Rectal smooth muscle tissue (tissue), 1 donor: ENCODE measurements around the gene CPLX1.

Experiments
- H3K27ac ChIP-seq: one replicate; pipeline ENCODE4 v1.7.0; 2013; ENCODE audit warnings: low read depth, low read length, inconsistent platforms
- H3K27me3 ChIP-seq: one replicate; pipeline ENCODE4 v1.7.0; 2013; ENCODE audit warnings: low read length; ENCODE audit not compliant: control insufficient read depth, insufficient read depth
- H3K36me3 ChIP-seq: one replicate; pipeline ENCODE4 v1.7.0; 2013; ENCODE audit warnings: low read length; ENCODE audit not compliant: control insufficient read depth, insufficient read depth
- H3K4me1 ChIP-seq: one replicate; pipeline ENCODE4 v1.7.0; 2013; ENCODE audit warnings: low read length; ENCODE audit not compliant: control insufficient read depth, insufficient read depth
- H3K4me3 ChIP-seq: one replicate; pipeline ENCODE4 v1.7.0; 2013; ENCODE audit warnings: low read length
- H3K9ac ChIP-seq: one replicate; pipeline ENCODE4 v1.7.0; 2013; ENCODE audit warnings: low read length

Gene CPLX1

GRCh38 chr4:825971-826330 lies at the start of gene CPLX1:
Gene CPLX1, minus strand, starts transcription at chr4:826129. Its CDS starts 1,607 bp downstream, at chr4:824522.
- peaks cover 42% of the 10 kb centered on the region for H3K27me3 ChIP-seq
- H3K27ac ChIP-seq = no peak within 1 kb of the TSS
- no peak within 1 kb of the TSS for H3K9ac ChIP-seq
- H3K4me1 ChIP-seq = no peaks in the 10 kb centered on the region
- no peak within 1 kb of the TSS for H3K4me3 ChIP-seq
- H3K36me3 ChIP-seq = no peaks in the 10 kb centered on the region

DNA sequence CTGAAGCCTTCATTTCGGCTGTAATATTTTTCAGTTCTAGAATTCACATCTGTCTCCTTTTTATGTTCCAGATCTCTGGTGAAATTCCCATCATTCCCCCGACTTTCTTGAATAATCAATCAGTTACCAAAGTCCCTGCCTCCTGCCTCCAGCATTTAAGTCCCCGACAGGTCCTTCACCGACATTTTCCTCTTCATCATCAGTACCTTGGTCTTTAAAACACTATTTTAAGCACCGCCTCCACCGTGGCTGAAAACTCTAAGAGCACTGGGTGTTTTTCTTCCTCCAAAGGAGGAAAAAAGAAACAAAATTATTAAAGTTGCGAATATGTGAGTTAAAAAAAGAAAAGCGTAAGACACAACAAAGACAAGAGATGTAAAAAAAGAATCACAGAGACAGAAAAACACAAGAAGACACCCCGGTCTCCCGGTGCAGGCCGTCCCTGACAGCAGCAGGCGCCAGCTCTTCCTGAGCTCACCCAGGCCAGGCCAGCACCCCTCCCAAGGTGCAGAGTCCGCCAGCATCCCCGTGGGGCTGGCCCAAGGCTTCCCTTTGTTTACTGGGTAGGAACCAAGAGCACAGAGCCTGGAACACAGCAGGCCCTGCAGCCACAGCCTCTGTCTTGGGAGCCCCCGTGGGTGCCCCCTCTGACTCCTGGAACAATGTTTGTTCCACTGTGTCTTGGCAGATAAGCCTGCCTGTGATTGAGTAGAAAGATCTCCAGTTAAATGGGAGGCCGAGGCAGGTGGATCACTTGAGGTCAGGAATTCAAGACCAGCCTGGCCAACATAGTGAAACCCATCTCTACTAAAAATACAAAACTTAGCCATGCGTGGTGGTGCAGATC lies 49.3 kb upstream of the CPLX1 start:
- peaks cover 37% of the 10 kb centered on the region for H3K36me3 ChIP-seq
- H3K4me3 ChIP-seq = no peak overlapping the region
- no peak overlapping the region for H3K9ac ChIP-seq
- H3K4me1 ChIP-seq = no peaks in the 10 kb centered on the region
- H3K27me3 ChIP-seq = no peaks in the 10 kb centered on the region
- H3K27ac ChIP-seq = no peak overlapping the region

DNA sequence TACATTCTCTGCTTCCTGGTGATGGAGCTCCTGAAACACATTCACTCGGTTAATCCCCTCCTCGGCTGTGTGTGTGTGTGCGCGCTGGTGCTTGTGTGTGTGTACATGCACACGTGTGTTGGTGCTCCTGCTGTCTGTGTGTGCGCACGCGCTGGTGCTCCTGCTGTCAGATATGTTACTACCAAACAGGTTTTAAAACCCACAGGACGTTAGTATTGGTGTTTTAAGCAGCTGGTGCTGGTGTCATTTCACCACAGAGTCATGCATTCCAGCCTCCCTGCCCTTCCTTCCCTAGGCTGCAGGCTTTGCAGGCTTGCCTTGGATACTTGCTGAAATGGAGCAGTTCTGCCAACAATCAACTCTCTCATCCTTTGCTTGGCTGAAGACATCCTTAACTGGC lies 48.1 kb upstream of the CPLX1 start:
- H3K27ac ChIP-seq = no peak overlapping the region
- H3K36me3 ChIP-seq = peaks cover 38% of the 10 kb centered on the region
- H3K4me3 ChIP-seq = no peak overlapping the region
- H3K9ac ChIP-seq = no peak overlapping the region
- H3K4me1 ChIP-seq = no peaks in the 10 kb centered on the region
- no peaks in the 10 kb centered on the region for H3K27me3 ChIP-seq

- Histone ChIP-seq H3K36me3 (peaks cover 37% of the 10 kb centered on the region), H3K9ac (no peak overlapping the region), H3K4me3 (no peak overlapping the region), H3K27me3 (no peaks in the 10 kb centered on the region), H3K4me1 (no peaks in the 10 kb centered on the region), H3K27ac (no peak overlapping the region)
Measured at GRCh38 chr4:872241-872981, 46.5 kb upstream of the CPLX1 start.

GRCh38 chr4:871484-871883 lies 45.6 kb upstream of the CPLX1 start:
- peaks cover 37% of the 10 kb centered on the region for H3K36me3 ChIP-seq
- no peaks in the 10 kb centered on the region for H3K27me3 ChIP-seq
- no peaks in the 10 kb centered on the region for H3K4me1 ChIP-seq
- H3K27ac ChIP-seq = no peak overlapping the region
- no peak overlapping the region for H3K9ac ChIP-seq
- H3K4me3 ChIP-seq = no peak overlapping the region

DNA sequence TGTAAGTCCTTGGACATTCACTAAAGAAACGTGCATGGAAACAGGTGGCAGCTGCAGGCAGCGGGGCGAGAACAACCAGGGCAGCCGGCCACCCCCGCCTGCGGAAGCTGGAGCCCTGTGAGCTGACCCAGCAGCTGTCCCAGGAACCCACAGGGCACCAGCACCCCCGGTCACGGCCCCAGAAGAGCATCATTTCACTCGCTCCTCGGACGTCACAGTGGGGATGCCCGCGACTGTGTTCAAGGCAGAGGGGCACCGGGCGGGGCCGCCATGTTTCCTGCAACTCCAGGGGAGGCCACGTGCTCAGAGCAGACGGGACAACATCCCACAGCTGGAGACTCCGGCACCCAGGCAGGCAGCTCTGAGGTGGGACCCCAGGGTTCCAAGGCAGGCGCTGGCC lies 45.0 kb upstream of the CPLX1 start:
- no peaks in the 10 kb centered on the region for H3K27me3 ChIP-seq
- H3K36me3 ChIP-seq = peaks cover 40% of the 10 kb centered on the region
- no peak overlapping the region for H3K9ac ChIP-seq
- H3K4me1 ChIP-seq = no peaks in the 10 kb centered on the region
- H3K27ac ChIP-seq = no peak overlapping the region
- no peak overlapping the region for H3K4me3 ChIP-seq

GRCh38 chr4:869776-870175 lies 43.8 kb upstream of the CPLX1 start:
- Histone ChIP-seq H3K4me1 (no peaks in the 10 kb centered on the region), H3K27me3 (no peaks in the 10 kb centered on the region), H3K27ac (no peak overlapping the region), H3K36me3 (peaks cover 41% of the 10 kb centered on the region), H3K4me3 (no peak overlapping the region), H3K9ac (no peak overlapping the region)

DNA sequence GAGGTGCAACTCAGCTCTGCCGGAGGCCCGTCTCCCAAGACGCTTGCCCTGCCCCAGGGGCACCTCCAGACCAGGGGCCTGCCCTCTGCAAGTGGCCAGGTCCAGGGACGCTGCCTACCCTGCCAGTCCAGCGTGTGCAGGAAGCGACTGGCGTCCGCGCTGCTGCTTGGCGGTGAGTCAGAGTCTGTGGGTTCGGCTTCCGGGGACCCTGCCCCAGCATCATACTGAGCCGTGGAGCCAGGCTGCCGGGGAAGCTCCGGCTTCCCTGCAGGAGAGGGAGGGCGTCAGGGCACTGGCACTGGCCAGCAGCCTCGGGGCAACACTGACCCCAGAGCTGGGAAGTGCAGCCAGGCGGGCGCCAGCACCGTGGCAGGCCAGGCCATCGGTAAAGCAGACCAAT lies 42.5 kb upstream of the CPLX1 start:
- Histone ChIP-seq H3K9ac (no peak overlapping the region), H3K4me3 (no peak overlapping the region), H3K36me3 (peaks cover 38% of the 10 kb centered on the region)

DNA sequence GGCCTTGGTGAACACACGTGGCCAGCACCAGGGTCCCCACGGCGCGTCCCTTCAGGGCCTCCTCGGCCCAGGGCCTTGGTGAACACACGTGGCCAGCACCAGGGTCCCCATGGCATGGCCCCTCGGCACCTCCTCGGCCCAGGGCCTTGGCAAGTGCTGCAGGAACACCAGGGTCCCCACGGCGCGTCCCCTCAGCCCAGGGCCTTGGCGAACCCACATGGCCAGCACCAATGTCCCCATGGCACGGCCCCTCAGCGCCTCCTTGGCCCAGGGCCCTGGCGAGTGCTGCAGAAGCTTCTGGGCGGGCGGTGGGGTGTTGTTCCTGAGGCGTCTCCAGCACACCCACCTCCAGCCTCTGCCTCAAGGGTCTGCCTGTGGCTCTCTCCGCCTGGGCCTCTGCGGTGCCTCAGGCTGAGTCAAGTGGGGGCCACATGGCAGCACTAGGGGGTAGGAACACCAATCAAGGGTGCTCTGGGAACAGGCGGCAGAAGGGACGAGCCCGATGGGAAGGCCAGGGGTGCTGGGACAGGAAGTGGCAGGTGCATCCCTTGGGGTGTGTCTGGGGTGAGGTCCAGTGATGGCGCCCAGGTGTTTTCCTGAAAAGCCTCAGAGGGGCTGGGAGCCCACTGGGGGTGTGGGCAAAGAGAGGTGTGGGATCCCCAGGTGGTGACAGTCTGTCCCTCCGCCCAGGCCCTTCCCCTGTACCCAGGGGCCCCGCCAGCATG lies 41.8 kb upstream of the CPLX1 start:
- H3K27ac ChIP-seq = no peak overlapping the region
- no peaks in the 10 kb centered on the region for H3K27me3 ChIP-seq
- no peaks in the 10 kb centered on the region for H3K4me1 ChIP-seq
- H3K4me3 ChIP-seq = no peak overlapping the region
- H3K36me3 ChIP-seq = peaks cover 41% of the 10 kb centered on the region
- no peak overlapping the region for H3K9ac ChIP-seq

More for the DNA sequence above, 42.5 kb upstream of the CPLX1 start:
- Histone ChIP-seq H3K27me3 (no peaks in the 10 kb centered on the region), H3K4me1 (no peaks in the 10 kb centered on the region), H3K27ac (no peak overlapping the region)

DNA sequence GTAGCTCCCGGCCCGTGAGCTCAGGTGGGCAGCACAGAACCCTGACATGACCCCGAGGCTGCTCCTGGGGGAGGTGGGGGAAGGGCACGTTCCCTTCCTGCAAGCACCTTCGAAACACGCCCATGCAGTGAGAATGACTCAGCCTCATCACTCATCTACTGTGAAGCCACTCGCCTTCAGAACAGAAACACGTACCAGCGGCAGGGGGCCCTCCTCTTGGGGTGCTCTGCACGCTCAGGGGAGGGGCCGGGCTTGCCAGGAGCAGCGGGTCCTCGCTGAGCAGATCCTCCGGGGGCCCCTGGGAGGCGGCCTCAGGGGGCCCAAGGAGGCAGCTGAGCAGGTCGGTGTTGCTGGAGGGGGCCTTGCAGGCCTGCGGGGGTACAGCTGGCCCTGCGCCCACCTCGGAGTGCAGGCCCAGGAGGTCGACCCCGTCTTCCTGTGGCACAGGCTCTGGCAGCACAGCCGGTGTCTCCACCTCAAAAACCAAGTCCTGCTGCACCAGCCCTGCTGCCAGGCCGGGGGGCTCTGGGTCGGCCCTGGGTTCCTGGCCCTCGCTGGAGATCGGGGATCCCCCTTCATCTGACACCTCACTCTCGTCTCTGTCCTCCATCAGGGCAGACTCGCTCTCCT lies 40.9 kb upstream of the CPLX1 start:
- Histone ChIP-seq H3K4me1 (no peaks in the 10 kb centered on the region), H3K9ac (no peak overlapping the region), H3K4me3 (no peak overlapping the region), H3K27ac (no peak overlapping the region), H3K27me3 (no peaks in the 10 kb centered on the region), H3K36me3 (peaks cover 38% of the 10 kb centered on the region)

DNA sequence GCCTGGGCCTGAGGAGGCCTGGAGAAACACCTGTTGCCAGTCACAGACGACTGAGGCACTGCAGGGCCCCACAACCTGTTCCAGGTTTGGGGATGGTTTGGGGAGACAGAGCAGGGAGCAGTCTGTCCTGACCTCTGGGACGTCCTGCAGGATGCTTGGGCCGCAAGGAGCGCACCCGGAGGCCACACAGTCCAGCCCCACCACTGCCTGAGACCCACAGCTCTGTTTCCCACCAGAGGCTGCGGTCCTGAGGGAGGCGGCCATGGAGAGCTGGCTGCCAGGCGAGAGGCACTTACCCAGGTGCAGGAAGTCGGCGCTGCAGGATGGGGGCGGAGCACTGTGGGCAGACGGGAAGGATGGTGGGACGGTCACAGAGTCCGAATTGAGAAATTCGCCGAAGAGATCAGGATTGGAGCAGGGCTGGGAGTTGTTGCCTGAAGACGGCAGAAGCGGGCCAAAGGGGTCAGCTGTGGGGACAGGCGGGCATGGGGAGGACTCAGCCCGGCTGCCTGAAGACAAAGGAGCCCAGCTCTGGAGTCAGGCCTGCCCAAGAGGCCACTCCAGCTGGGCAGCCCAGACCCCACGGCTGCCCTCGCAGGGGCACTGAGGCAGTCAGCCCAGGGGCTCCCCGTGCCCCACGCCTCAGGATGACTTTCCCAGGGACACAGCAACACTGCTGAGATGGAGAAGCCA lies 40.3 kb upstream of the CPLX1 start:
- H3K4me3 ChIP-seq = no peak overlapping the region
- H3K27me3 ChIP-seq = no peaks in the 10 kb centered on the region
- H3K9ac ChIP-seq = no peak overlapping the region
- no peaks in the 10 kb centered on the region for H3K4me1 ChIP-seq
- H3K27ac ChIP-seq = no peak overlapping the region
- H3K36me3 ChIP-seq = peaks cover 43% of the 10 kb centered on the region

DNA sequence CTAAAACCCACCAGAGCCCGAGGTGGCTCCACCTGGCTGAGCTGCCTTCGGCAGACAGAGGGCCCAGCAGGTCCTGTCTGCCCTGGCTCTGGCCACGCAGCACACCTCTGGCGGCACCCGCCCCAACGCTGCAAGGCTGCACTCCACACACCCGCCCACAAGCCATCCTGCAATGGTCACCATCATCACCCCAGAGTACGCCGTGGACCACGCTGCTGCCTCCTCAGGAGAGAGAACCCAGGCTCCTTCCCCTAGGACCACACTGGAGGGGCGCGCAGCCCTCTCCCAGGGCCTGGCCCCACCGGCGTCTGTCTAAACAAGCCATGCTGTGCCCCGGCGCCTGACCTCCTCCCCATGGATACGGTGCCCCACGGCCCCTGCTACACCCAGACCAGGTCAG lies 39.6 kb upstream of the CPLX1 start:
- Histone ChIP-seq H3K36me3 (peaks cover 43% of the 10 kb centered on the region), H3K4me1 (no peaks in the 10 kb centered on the region), H3K9ac (no peak overlapping the region), H3K27me3 (no peaks in the 10 kb centered on the region), H3K27ac (no peak overlapping the region), H3K4me3 (no peak overlapping the region)
